ENCODE data around the gene GPR157. TPM values are rescaled to one million over a fixed set of nuclear protein-coding genes. Genes with fewer than 3 reads are reported as not detected.
"Not testable (repeated sequence)": the region's sequence is repeated elsewhere in the genome, so short reads cannot be mapped to it uniquely, and the experiment has no call there.

GPR157 gene
- total RNA-seq, 2 donors from 2014 or later = 5.9 to 7.5 TPM

- DNase-seq; H3K9me3 Mint-ChIP-seq; H3K27me3 Mint-ChIP-seq (ENCODE audit: low read depth); H3K4me1 Mint-ChIP-seq (ENCODE audit: low read depth); H3K36me3 Mint-ChIP-seq (ENCODE audit: insufficient read depth in 2 of 2); H3K27ac Mint-ChIP-seq; ATAC-seq (replicated peaks in 1 of 2); H3K4me3 Mint-ChIP-seq: not testable (repeated sequence)
Observed at GRCh38 chr1:9155405-9155804, 26.5 kb upstream of the GPR157 start.

- H3K36me3 Mint-ChIP-seq (ENCODE audit: insufficient read depth in 2 of 2) = no peaks in the 10 kb centered on the region
- DNase-seq = no peak
- no peaks in the 10 kb centered on the region for H3K4me1 Mint-ChIP-seq (ENCODE audit: low read depth)
- no peak for ATAC-seq (replicated peaks in 1 of 2)
- H3K27me3 Mint-ChIP-seq (ENCODE audit: low read depth) = no peaks in the 10 kb centered on the region
- H3K9me3 Mint-ChIP-seq = no peaks in the 10 kb centered on the region
- no peak overlapping the region for H3K27ac Mint-ChIP-seq
- H3K4me3 Mint-ChIP-seq = no peak overlapping the region
Observed at GRCh38 chr1:9153152-9153551, 24.2 kb upstream of the GPR157 start.

DNA sequence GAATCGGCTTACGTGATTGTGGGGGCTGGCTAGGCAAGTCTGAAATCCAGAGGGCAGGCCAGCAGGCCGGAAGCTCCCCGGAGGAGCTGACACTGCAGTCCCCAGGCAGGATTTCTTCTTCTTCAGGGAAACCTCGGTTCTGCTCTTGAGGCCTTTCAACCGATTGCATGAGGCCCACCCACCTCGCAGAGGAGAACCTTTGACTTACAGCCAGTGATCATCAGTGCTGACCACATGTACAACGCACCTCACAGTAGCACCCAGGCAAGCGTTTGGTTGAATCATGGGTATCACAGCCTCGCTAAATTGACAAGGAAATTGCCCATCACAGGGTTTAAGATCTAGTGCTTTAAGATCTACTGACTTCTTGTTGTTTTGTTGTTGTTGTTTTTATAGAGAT, 23.6 kb upstream of the GPR157 start:
- Mint-ChIP-seq H3K4me3 (no peak overlapping the region), H3K27me3 (ENCODE audit: low read depth) (no peaks in the 10 kb centered on the region), H3K27ac (no peak overlapping the region), H3K9me3 (no peaks in the 10 kb centered on the region), H3K36me3 (ENCODE audit: insufficient read depth in 2 of 2) (no peaks in the 10 kb centered on the region), H3K4me1 (ENCODE audit: low read depth) (no peaks in the 10 kb centered on the region)
- DNase-seq = no peak
- ATAC-seq (replicated peaks in 1 of 2) = no peak

- H3K9me3 Mint-ChIP-seq = no peaks in the 10 kb centered on the region
- no peak for ATAC-seq (replicated peaks in 1 of 2)
Observed at GRCh38 chr1:9151328-9151860, 22.5 kb upstream of the GPR157 start.

DNA sequence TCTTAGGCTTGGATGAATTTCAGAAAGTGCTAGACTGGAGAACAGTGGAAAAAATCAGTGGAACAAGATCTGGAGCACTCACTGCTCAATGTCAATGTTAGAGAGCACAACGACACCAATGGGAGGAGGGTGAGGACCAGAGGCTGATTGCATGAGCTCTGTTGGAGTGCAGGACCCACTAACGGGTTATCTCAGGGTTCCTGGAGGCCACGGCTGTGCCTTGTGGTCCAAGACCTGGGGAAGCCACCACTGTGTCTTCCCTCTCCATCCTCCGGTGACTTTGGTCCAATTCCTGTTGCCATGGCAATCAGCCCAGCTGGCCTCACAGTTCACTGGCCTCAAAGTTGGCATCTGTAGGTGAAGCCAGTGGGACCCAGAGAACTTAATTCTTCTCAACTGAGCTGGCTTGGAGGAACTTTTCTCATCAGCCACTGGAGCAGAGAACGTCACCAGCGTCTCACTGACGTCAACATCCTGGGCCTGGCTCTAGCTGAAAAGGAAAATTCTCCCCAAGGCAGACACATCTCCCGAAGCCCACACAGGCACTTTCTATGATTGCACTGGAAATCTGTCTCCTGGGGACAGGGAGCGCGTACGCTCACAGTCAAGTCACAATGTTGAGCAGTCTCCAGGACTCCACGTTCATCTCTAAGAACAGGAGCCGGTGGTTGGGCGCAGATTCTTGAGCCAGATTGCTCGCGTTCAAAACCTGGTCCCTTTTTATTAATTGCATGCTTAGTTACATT, 21.9 kb upstream of the GPR157 start:
- Mint-ChIP-seq H3K27ac (no peak overlapping the region), H3K9me3 (no peaks in the 10 kb centered on the region), H3K4me3 (no peak overlapping the region), H3K36me3 (ENCODE audit: insufficient read depth in 2 of 2) (no peaks in the 10 kb centered on the region), H3K27me3 (ENCODE audit: low read depth) (no peaks in the 10 kb centered on the region), H3K4me1 (ENCODE audit: low read depth) (no peaks in the 10 kb centered on the region)
- DNase-seq = no peak
- no peak for ATAC-seq (replicated peaks in 1 of 2)

More at GRCh38 chr1:9151328-9151860, 22.5 kb upstream of the GPR157 start:
- Mint-ChIP-seq H3K4me1 (ENCODE audit: low read depth) (no peaks in the 10 kb centered on the region), H3K27ac (no peak overlapping the region), H3K27me3 (ENCODE audit: low read depth) (no peaks in the 10 kb centered on the region), H3K4me3 (no peak overlapping the region), H3K36me3 (ENCODE audit: insufficient read depth in 2 of 2) (no peaks in the 10 kb centered on the region)
- no peak for DNase-seq

DNA sequence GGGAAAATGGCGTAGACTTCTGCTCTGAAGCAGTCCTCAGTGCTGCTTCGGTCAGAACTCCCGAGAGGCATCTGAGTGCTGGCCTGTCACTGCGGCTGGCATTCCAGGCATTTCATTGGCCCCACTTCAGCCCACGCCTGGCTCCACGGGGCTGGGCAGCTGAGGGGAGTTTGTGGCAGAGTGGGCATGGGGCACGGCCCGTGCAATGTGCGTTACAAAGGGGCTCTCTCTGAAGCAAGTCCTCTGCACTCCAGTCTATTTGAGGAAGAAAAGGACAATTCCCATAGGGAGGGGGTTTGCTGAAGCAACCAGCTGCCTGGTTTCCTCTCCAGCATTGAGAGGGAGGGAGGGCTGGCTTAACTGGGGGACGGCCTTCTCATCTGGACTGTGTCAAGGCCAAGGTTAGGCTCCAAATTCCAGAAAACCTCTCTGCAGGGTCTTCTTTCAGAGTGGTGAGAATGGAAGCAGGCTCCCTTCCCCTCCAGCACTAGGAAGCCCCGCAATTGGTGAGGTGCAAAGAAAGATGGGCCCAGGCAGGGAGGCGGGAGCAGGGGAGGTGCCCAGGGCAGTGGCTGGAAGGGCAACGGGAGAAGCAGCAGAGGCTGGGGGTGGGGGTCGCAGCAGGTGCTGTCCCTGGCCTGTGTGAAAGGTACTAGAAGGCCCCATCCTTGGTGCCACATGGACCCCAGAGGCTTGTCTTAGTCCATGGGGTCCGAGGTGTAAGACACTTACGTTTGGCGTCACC, 21.1 kb upstream of the GPR157 start:
- Mint-ChIP-seq H3K9me3 (no peaks in the 10 kb centered on the region), H3K27me3 (ENCODE audit: low read depth) (no peaks in the 10 kb centered on the region), H3K4me1 (ENCODE audit: low read depth) (no peaks in the 10 kb centered on the region), H3K36me3 (ENCODE audit: insufficient read depth in 2 of 2) (no peaks in the 10 kb centered on the region), H3K27ac (no peak overlapping the region), H3K4me3 (no peak overlapping the region)
- no peak for DNase-seq
- ATAC-seq (replicated peaks in 1 of 2) = no peak

DNA sequence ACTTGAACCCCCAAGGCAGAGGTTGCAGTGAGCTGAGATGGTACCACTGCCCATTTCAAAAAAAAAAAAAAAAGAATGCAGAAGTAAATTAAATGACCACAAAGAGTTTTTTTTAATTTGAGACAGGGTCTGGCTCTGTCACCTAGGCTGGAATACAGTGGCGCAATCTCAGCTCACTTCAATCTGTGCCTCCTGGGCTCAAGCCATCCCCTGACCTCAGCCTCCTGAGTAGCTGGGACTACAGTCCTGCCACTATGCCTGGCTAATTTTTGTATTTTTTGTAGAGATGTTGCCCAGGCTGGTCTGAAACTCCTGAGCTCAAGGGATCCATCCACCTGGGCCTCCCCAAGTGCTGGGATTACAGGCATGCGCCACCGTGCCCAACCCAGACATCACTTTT, 20.2 kb upstream of the GPR157 start:
- ATAC-seq (replicated peaks in 1 of 2) = no peak
- no peaks in the 10 kb centered on the region for H3K36me3 Mint-ChIP-seq (ENCODE audit: insufficient read depth in 2 of 2)
- H3K4me1 Mint-ChIP-seq (ENCODE audit: low read depth) = no peaks in the 10 kb centered on the region
- no peaks in the 10 kb centered on the region for H3K27me3 Mint-ChIP-seq (ENCODE audit: low read depth)
- no peak overlapping the region for H3K27ac Mint-ChIP-seq
- no peak overlapping the region for H3K4me3 Mint-ChIP-seq
- no peaks in the 10 kb centered on the region for H3K9me3 Mint-ChIP-seq
- no peak for DNase-seq

GRCh38 chr1:9146156-9146555, 17.3 kb upstream of the GPR157 start:
- ATAC-seq (replicated peaks in 1 of 2) = no peak
- no peaks in the 10 kb centered on the region for H3K27me3 Mint-ChIP-seq (ENCODE audit: low read depth)
- H3K9me3 Mint-ChIP-seq = no peaks in the 10 kb centered on the region
- peaks cover 16% of the 10 kb centered on the region for H3K4me1 Mint-ChIP-seq (ENCODE audit: low read depth)
- no peak overlapping the region for H3K4me3 Mint-ChIP-seq
- no peak overlapping the region for H3K27ac Mint-ChIP-seq
- no peak for DNase-seq
- H3K36me3 Mint-ChIP-seq (ENCODE audit: insufficient read depth in 2 of 2) = no peaks in the 10 kb centered on the region

DNA sequence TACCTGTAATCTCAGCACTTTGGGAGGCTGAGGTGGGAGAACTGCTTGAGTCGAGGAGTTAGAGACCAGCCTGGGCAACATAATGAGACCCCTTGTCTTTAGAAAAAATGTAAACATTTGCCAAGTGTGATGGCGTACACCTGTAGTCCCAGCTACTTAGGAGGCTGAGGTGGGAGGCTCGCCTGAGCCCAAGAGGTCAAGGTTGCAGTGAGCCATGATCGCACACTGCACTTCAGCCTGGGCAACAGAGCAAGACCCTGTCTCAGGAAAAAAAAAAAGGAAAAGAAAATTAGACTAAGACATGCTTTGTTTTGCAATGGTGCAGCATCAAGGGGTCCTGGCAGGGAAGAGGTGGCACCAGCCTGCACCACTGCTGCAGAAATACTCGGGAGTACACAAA, 16.8 kb upstream of the GPR157 start:
- Mint-ChIP-seq H3K36me3 (ENCODE audit: insufficient read depth in 2 of 2) (no peaks in the 10 kb centered on the region), H3K9me3 (no peaks in the 10 kb centered on the region), H3K27ac (no peak overlapping the region), H3K4me3 (no peak overlapping the region), H3K4me1 (ENCODE audit: low read depth) (peaks cover 16% of the 10 kb centered on the region), H3K27me3 (ENCODE audit: low read depth) (no peaks in the 10 kb centered on the region)
- ATAC-seq (replicated peaks in 1 of 2) (no peak), DNase-seq (no peak)

- Mint-ChIP-seq H3K36me3 (ENCODE audit: insufficient read depth in 2 of 2) (no peaks in the 10 kb centered on the region), H3K27me3 (ENCODE audit: low read depth) (no peaks in the 10 kb centered on the region), H3K4me3 (peak overlapping the region in 1 of 2 donors; percentile 22), H3K4me1 (ENCODE audit: low read depth) (peaks cover 16% of the 10 kb centered on the region), H3K27ac (no peak overlapping the region), H3K9me3 (no peaks in the 10 kb centered on the region)
- ATAC-seq (replicated peaks in 1 of 2) (peak; percentile 46 to 85), DNase-seq (peak in 1 of 2 donors; percentile 43)
Observed at GRCh38 chr1:9145021-9145668, 16.2 kb upstream of the GPR157 start.

- not testable (repeated sequence) for ATAC-seq (replicated peaks in 1 of 2); DNase-seq; H3K9me3 Mint-ChIP-seq; H3K36me3 Mint-ChIP-seq (ENCODE audit: insufficient read depth in 2 of 2); H3K27ac Mint-ChIP-seq; H3K27me3 Mint-ChIP-seq (ENCODE audit: low read depth); H3K4me3 Mint-ChIP-seq
- H3K4me1 Mint-ChIP-seq (ENCODE audit: low read depth) = peaks cover 16% of the 10 kb centered on the region
Observed at GRCh38 chr1:9144494-9144893, 15.6 kb upstream of the GPR157 start.

DNA sequence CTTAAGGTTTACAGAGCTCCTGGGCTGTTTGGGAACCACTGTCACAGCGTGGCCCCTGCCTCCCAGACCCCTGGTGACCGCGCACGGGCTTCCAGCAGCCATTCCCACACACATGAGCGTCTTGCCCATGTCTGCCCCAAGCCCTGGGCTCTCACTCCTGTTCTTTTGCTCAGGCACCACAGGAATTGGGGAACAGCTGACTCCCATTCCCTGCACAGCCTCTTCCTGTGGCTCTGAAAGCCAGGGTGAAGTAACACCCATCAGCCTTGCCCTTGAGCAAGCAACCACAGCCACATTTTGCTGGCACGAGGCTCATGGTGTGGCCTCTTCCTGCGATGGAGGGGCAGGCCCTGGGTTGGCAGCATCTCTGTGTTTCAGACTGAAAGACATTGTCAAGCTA, 14.3 kb upstream of the GPR157 start:
- Mint-ChIP-seq H3K4me1 (ENCODE audit: low read depth) (peaks cover 16% of the 10 kb centered on the region), H3K27me3 (ENCODE audit: low read depth) (no peaks in the 10 kb centered on the region), H3K36me3 (ENCODE audit: insufficient read depth in 2 of 2) (no peaks in the 10 kb centered on the region), H3K27ac (no peak overlapping the region), H3K4me3 (no peak overlapping the region), H3K9me3 (no peaks in the 10 kb centered on the region)
- DNase-seq (no peak), ATAC-seq (replicated peaks in 1 of 2) (no peak)

DNA sequence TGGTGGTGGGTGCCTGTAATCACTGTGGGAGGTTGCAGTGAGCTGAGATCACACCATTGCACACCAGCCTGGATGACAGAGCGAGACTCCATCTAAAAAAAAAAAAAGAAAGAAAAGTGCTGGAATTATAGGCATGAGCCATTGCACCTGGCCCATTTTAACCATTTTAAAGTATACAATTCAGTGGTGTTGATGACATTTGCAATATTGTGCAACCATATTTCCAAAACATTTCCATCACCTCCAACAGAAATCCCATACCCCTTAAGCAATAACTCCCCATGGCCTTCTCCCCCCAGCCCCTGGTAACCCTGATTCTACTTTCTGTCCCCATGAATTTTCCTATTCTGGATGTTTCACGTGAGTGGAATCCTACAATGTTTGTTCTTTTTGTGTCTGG, 11.0 kb upstream of the GPR157 start:
- Mint-ChIP-seq H3K4me3 (no peak overlapping the region), H3K27ac (no peak overlapping the region), H3K4me1 (ENCODE audit: low read depth) (peaks cover 25% of the 10 kb centered on the region), H3K36me3 (ENCODE audit: insufficient read depth in 2 of 2) (no peaks in the 10 kb centered on the region), H3K27me3 (ENCODE audit: low read depth) (no peaks in the 10 kb centered on the region), H3K9me3 (no peaks in the 10 kb centered on the region)
- ATAC-seq (replicated peaks in 1 of 2) (no peak), DNase-seq (no peak)

Measured in activated T-cell treated with anti-CD3 and anti-CD28 coated beads, Interleukin-2, amount 50 U/mL, for 72 hours (primary cell).